K562 (cell line): ENCODE data around the gene MCC. TPM values are rescaled to one million over a fixed set of nuclear protein-coding genes. Genes with fewer than 3 reads are reported as not detected.

ENCODE experiments used
- ATAC-seq: fragments of 200-7000 bp; cut with Tn5 transposase; 3 replicates; pipeline ENCODE4 v1.9.1; 2020; ENCODE audit warnings: moderate library complexity
- BruUV-seq: library from RNA; stranded (reverse); fragments of 400-500 nt; replicated peaks from 2 replicates; lab custom pipeline; 2021; lab: Mats Ljungman, UMichigan
- CTCF ChIA-PET: fragments of 300-600 bp; formaldehyde crosslinking; extraction: SDS; loops from one replicate; lab custom pipeline; 2021; ENCODE audit warnings: low intra/inter-chr PET ratio; lab: Yijun Ruan, JAX
- POLR2A ChIA-PET: fragments of 300-600, 350-650 bp; sonication (Branson Sonifier 250); formaldehyde crosslinking; extraction: SDS; loops from one replicate; lab custom pipeline; 2021; ENCODE audit warnings: antibody characterized with exemption, inconsistent platforms; lab: Yijun Ruan, JAX
- DNase-seq, 4 experiments: peaks; one replicate each; pipeline versions ENCODE4 v3.0.0 to v3.0.0-alpha.2; 2011 to 2018; ENCODE audit warnings: low spot score in 3 of 4, mixed read lengths in 3 of 4; ENCODE audit errors: extremely low read depth in 1 of 4
- FAIRE-seq: peaks from 2 replicates; lab custom pipeline; 2011; peaks lifted over from hg19 to GRCh38; lab: Jason Lieb, UNC
- H2AFZ ChIP-seq: 2 replicates; pipeline ENCODE4 v1.6.0; 2011; ENCODE audit warnings: low read depth, low read length, control low read depth, inconsistent platforms
- H3K27ac ChIP-seq: fragments of 200-600 bp; 3 replicates; pipeline ENCODE4 v1.8.0; 2011; ENCODE audit warnings: low read depth, mild to moderate bottlenecking, control low read depth, inconsistent platforms, low read length, moderate library complexity, mixed read lengths; ENCODE audit errors: extremely low read depth
- H3K27me3 ChIP-seq, 2 experiments: fragments of 300-600 bp in 1 of 2; 2 replicates in 1 of 2; 3 replicates in 1 of 2; pipeline versions ENCODE4 v1.6.0 to v1.8.0; 2011; ENCODE audit warnings: inconsistent platforms in 2 of 2, low read length in 2 of 2, mild to moderate bottlenecking in 1 of 2, mixed read lengths in 1 of 2, moderate library complexity in 1 of 2; ENCODE audit not compliant: control insufficient read depth in 2 of 2, insufficient read depth in 2 of 2
- H3K36me3 ChIP-seq: fragments of 300-600 bp; 3 replicates; pipeline ENCODE4 v1.8.0; 2011; ENCODE audit warnings: mild to moderate bottlenecking, low read length, inconsistent platforms; ENCODE audit not compliant: control insufficient read depth, insufficient read depth
- H3K4me1 ChIP-seq, 2 experiments: fragments of 200-600 bp in 1 of 2; replicated peaks in 1 of 2; 2 replicates in 1 of 2; 3 replicates in 1 of 2; pipeline versions ENCODE4 v1.5.1 to v1.8.0; 2011; ENCODE audit warnings: inconsistent platforms in 2 of 2, low read length in 2 of 2, mild to moderate bottlenecking in 1 of 2, mixed read lengths in 1 of 2, moderate library complexity in 1 of 2; ENCODE audit not compliant: control insufficient read depth in 2 of 2, insufficient read depth in 2 of 2
- H3K4me2 ChIP-seq: 2 replicates; pipeline ENCODE4 v1.6.1; 2011; ENCODE audit warnings: low read length, control low read depth, inconsistent platforms, mixed read lengths; ENCODE audit not compliant: insufficient read depth
- H3K4me3 ChIP-seq: fragments of 200-600 bp; sonication (generic), shearing (Covaris generic); 2 replicates; pipeline ENCODE4 v1.5.1; 2016; ENCODE audit warnings: control low read depth, inconsistent platforms
- H3K79me2 ChIP-seq: fragments of 200-600 bp; 3 replicates; pipeline ENCODE4 v1.8.0; 2011; ENCODE audit warnings: low read length, inconsistent platforms; ENCODE audit not compliant: control insufficient read depth, insufficient read depth
- H3K9ac ChIP-seq, 2 experiments: 2 replicates each; pipeline versions ENCODE4 v1.6.0 to v1.6.1; 2011; ENCODE audit warnings: low read depth in 2 of 2, low read length in 2 of 2, control low read depth in 1 of 2, inconsistent platforms in 1 of 2, mild to moderate bottlenecking in 1 of 2, mixed read lengths in 1 of 2; ENCODE audit not compliant: insufficient read depth in 1 of 2
- H3K9me1 ChIP-seq: one replicate; pipeline ENCODE4 v1.6.0; 2011; ENCODE audit warnings: inconsistent platforms, mild to moderate bottlenecking, low read length, moderate library complexity; ENCODE audit not compliant: control insufficient read depth, insufficient read depth
- H3K9me3 ChIP-seq: replicated peaks from 2 replicates; pipeline ENCODE4 v1.5.1; 2011; ENCODE audit warnings: low read depth, low read length, inconsistent platforms; ENCODE audit not compliant: control insufficient read depth, insufficient read depth
- H4K20me1 ChIP-seq: replicated peaks from 2 replicates; pipeline ENCODE4 v1.6.1; 2011; ENCODE audit warnings: low read length, inconsistent platforms, mixed read lengths; ENCODE audit not compliant: control insufficient read depth, insufficient read depth
- DPF2 ChIP-seq: fragments of 450-650 bp; IDR thresholded peaks from 2 replicates; pipeline ENCODE4 v1.6.1; 2016
- PTRF ChIP-seq: fragments of 450-650 bp; IDR thresholded peaks from 2 replicates; pipeline ENCODE4 v1.6.1; 2016; ENCODE audit warnings: mild to moderate bottlenecking, missing genetic modification characterization, missing compliant biosample characterization
- RFX1 ChIP-seq: fragments of 450-650 bp; IDR thresholded peaks from 2 replicates; pipeline ENCODE4 v1.6.1; 2016; ENCODE audit warnings: mild to moderate bottlenecking, moderate library complexity
- SMAD2 ChIP-seq: fragments of 150-350 bp; IDR thresholded peaks from 2 replicates; pipeline ENCODE4 v1.6.1; 2014; ENCODE audit warnings: low read depth, mild to moderate bottlenecking, low read length
- SMARCE1 ChIP-seq: fragments of 450-650 bp; IDR thresholded peaks from 2 replicates; pipeline ENCODE4 v1.7.1; 2016; ENCODE audit warnings: mild to moderate bottlenecking
- ZNF212 ChIP-seq: fragments of 450-650 bp; formaldehyde crosslinking; IDR thresholded peaks from 2 replicates; pipeline ENCODE4 v1.4.0; 2020; ENCODE audit warnings: mild to moderate bottlenecking
- ZNF695 ChIP-seq: fragments of 450-650 bp; formaldehyde crosslinking; IDR thresholded peaks from 2 replicates; pipeline ENCODE4 v1.4.0; 2020; ENCODE audit warnings: mild to moderate bottlenecking, moderate library complexity
- WGBS: fragments of 100-300 bp; shearing (Covaris generic); methylation state at CpG from one replicate; pipeline ENCODE4 v1.1.6; 2016; ENCODE audit warnings: low coverage, mixed read lengths; ENCODE audit not compliant: insufficient coverage; ENCODE audit errors: missing lambda C conversion rate; 5-methylcytosine and 5-hydroxymethylcytosine counted together
- in situ Hi-C: fragments of 300-500 bp; cut with MboI; formaldehyde crosslinking; loops from 4 replicates; pipeline ENCODE4 v1.15.0; 2018; ENCODE audit warnings: inconsistent platforms, mixed read lengths
- intact Hi-C: fragments of 100-400 bp; cut with micrococcal nuclease; formaldehyde crosslinking; loops from 2 replicates; pipeline ENCODE4 v1.14.2; 2022
- polyA plus RNA-seq, 8 experiments: library from polyadenylated mRNA; depleted of rRNA in 4 of 8; stranded (reverse) in 5 of 8; unstranded in 3 of 8; fragments of >200 nt; fragmentation: Nextera tagmentation in 2 of 8; fragmentation: Illumina TruSeq in 1 of 8; extraction: Ambion mirVana in 2 of 8; extraction: Trizol in 1 of 8; gene quantifications; 2 replicates each; pipeline versions ENCODE4 v1.2.1 to v1.2.3, GENCODE V29; 2011 to 2014; ENCODE audit warnings: inconsistent platforms in 1 of 8, missing spikeins in 1 of 8
- total RNA-seq, 7 experiments: library from RNA; depleted of rRNA in 6 of 7; stranded (reverse); fragments of >200 nt in 6 of 7; fragmentation: Illumina TruSeq in 2 of 7; extraction: Trizol in 2 of 7; gene quantifications; 2 replicates each; pipeline versions ENCODE4 v1.2.1 to v1.2.3, GENCODE V29; 2011 to 2021; ENCODE audit warnings: low replicate concordance in 1 of 7
- TF ChIP-seq, protein P1 (sequence below): sonication (generic); formaldehyde crosslinking; IDR thresholded peaks from 2 replicates; pipeline ENCODE4 v1.8.1; 2023; ENCODE audit warnings: mild to moderate bottlenecking, missing genetic modification reagents
- TF ChIP-seq, protein P2 (sequence below): sonication (generic); formaldehyde crosslinking; IDR thresholded peaks from 2 replicates; pipeline ENCODE4 v1.8.0; 2022; ENCODE audit warnings: mild to moderate bottlenecking, missing genetic modification reagents

The MCC gene
- total and polyA plus RNA-seq, 9 of the 15 experiments (the other 6 are each of a cell fraction or from before 2014, with no cell fraction given), result 0.04 to 0.24 (median 0.06) TPM; not detected in 1

DNA sequence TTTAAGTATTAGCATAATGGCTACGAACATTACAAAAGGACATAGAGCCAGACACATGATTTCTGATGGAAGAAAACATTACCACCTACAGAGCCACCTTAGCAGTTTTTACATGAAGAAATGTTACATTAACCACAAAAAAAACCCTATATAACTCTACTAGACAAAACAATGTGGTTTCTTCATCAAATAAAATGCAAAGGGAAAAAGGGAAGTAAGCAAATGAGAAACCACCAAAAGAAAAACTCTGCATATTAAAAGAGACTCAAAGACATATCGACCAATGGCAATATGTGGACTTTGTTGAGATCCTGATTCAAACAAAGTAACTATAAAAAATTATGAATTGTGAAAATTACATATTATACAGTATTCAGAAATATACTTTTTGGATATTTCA lies 186.1 kb downstream of the MCC start:
- no peaks in the 10 kb centered on the region for H3K79me2 ChIP-seq
- H3K27me3 ChIP-seq, result peaks cover 3 to 30% of the 10 kb centered on the region in 2 experiments; a peak in 3 of 5 replicates
- CTCF ChIA-PET, result no interaction called here
- no peaks in the 10 kb centered on the region for H3K9me1 ChIP-seq
- H4K20me1 ChIP-seq, result no peaks in the 10 kb centered on the region
- no peak overlapping the region for H2AFZ ChIP-seq
- FAIRE-seq (no peak), DNase-seq (no peak), ATAC-seq (no peak)
- H3K4me2 ChIP-seq, result no peak overlapping the region
- no peak for TF ChIP-seq SMAD2
- no peak for TF ChIP-seq ZNF695 (CRISPR knock-in tag)
- TF ChIP-seq ZNF212 (CRISPR knock-in tag), result no peak
- TF ChIP-seq, protein P1, sequence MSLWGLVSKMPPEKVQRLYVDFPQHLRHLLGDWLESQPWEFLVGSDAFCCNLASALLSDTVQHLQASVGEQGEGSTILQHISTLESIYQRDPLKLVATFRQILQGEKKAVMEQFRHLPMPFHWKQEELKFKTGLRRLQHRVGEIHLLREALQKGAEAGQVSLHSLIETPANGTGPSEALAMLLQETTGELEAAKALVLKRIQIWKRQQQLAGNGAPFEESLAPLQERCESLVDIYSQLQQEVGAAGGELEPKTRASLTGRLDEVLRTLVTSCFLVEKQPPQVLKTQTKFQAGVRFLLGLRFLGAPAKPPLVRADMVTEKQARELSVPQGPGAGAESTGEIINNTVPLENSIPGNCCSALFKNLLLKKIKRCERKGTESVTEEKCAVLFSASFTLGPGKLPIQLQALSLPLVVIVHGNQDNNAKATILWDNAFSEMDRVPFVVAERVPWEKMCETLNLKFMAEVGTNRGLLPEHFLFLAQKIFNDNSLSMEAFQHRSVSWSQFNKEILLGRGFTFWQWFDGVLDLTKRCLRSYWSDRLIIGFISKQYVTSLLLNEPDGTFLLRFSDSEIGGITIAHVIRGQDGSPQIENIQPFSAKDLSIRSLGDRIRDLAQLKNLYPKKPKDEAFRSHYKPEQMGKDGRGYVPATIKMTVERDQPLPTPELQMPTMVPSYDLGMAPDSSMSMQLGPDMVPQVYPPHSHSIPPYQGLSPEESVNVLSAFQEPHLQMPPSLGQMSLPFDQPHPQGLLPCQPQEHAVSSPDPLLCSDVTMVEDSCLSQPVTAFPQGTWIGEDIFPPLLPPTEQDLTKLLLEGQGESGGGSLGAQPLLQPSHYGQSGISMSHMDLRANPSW (CRISPR knock-in tag), result no peak
- no peak for TF ChIP-seq SMARCE1
- TF ChIP-seq, protein P2, sequence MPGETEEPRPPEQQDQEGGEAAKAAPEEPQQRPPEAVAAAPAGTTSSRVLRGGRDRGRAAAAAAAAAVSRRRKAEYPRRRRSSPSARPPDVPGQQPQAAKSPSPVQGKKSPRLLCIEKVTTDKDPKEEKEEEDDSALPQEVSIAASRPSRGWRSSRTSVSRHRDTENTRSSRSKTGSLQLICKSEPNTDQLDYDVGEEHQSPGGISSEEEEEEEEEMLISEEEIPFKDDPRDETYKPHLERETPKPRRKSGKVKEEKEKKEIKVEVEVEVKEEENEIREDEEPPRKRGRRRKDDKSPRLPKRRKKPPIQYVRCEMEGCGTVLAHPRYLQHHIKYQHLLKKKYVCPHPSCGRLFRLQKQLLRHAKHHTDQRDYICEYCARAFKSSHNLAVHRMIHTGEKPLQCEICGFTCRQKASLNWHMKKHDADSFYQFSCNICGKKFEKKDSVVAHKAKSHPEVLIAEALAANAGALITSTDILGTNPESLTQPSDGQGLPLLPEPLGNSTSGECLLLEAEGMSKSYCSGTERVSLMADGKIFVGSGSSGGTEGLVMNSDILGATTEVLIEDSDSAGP (CRISPR knock-in tag), result no peak
- TF ChIP-seq PTRF (tag), result no peak
- TF ChIP-seq DPF2, result no peak
- no peak for TF ChIP-seq RFX1
- no peaks in the 10 kb centered on the region for H3K4me1 ChIP-seq
- 0% methylated on average over 2 of the region's 2 CpGs for WGBS
- no peak overlapping the region for H3K9ac ChIP-seq
- POLR2A ChIA-PET, result interaction anchor here (0.5 kb wide), 1 partner anchor 126 kb away, joined by 3 read pairs; no protein-coding TSS in a partner anchor
- H3K4me3 ChIP-seq, result no peak overlapping the region
- H3K27ac ChIP-seq, result no peak overlapping the region
- no TSS peak for BruUV-seq
- in situ Hi-C loops (no loop called here), intact Hi-C loops (no loop called here)
- H3K9me3 ChIP-seq, result no peaks in the 10 kb centered on the region
- no peaks in the 10 kb centered on the region for H3K36me3 ChIP-seq
